ENCODE data around the gene TMEM259. TPM values are rescaled to one million over a fixed set of nuclear protein-coding genes. Genes with fewer than 3 reads are reported as not detected.
A peak's percentile ranks its signal among the peaks of the same experiment; 100 is the strongest.

Gene TMEM259
- total and polyA plus RNA-seq, 2 of the 13 experiments (the other 11 are each of a cell fraction or from before 2014, with no cell fraction given) = 64.7 to 164 TPM

DNA sequence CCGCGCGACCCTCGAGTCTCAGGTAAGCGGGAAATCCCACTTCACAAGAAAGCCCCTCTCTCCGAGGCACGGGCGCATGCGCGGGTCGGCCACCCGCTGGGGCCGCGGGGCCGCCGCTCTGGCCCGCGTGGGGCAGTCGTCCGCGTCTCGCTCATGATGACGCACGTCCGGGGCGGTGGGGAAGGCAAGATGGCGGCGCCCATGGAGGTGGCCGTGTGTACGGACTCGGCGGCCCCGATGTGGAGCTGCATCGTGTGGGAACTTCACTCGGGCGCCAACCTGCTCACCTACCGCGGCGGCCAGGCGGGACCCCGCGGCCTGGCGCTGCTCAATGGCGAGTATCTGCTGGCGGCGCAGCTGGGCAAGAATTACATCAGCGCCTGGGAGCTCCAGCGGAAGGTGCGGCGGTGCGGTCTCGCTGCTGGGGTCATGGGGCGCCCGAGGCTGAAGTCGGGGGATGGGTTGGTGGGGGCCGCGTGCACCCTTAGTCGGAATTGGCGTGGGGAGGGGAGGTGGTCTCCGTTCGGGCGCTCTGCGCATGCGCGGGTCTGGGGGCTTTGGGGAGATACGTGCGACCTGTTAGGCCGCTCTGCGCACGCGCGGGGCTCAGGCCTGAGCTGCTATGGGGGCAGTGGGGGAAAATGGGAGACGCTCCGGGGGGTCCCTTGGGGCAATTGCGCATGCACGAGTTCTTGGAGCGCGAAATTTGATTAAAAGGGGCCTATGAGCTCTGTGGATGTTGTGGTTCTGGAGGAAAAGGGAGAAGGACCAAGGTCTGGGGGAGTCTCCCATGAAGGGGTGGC, 36.6 kb downstream of the TMEM259 start, which contains the start of gene WDR18 (continued):
- no peak for TF ChIP-seq SYNCRIP (IDR thresholded peaks at IDR 0.05; ENCODE audit: insufficient read depth, low read depth, low read length)
- peak; percentile 76; the same call in 1 of the 2 replicates for TF ChIP-seq MXD4 (CRISPR knock-in tag; IDR thresholded peaks at IDR 0.05)
- peak; percentile 88; the same call in 1 of the 2 replicates for TF ChIP-seq KLF13 (CRISPR knock-in tag; IDR thresholded peaks at IDR 0.05)
- TF ChIP-seq ZBTB8A (CRISPR knock-in tag; IDR thresholded peaks at IDR 0.05; ENCODE audit: borderline replicate concordance, low read depth) = no peak
- TF ChIP-seq SIN3B (IDR thresholded peaks at IDR 0.05; ENCODE audit: low read length) = peak; percentile 89
- TF ChIP-seq HNF4G (IDR thresholded peaks at IDR 0.05; ENCODE audit: borderline replicate concordance, low read depth, low read length) = no peak
- no peak for TF ChIP-seq HNF4G (CRISPR knock-in tag; IDR thresholded peaks at IDR 0.05; ENCODE audit: borderline replicate concordance, low read depth)
- 0 out of 2 replicates have a peak, but pooled peaks have one; percentile 57 for TF ChIP-seq HES4 (CRISPR knock-in tag; IDR thresholded peaks at IDR 0.05; ENCODE audit: borderline replicate concordance)
- TF ChIP-seq ZNF446 (CRISPR knock-in tag; IDR thresholded peaks at IDR 0.05) = peak; percentile 77; the same call in 1 of the 2 replicates
- TF ChIP-seq GZF1 (CRISPR knock-in tag; IDR thresholded peaks at IDR 0.05) = 0 out of 2 replicates have a peak, but pooled peaks have one; percentile 20
- TF ChIP-seq ZNF660 (CRISPR knock-in tag; IDR thresholded peaks at IDR 0.05; ENCODE audit: borderline replicate concordance, low read depth) = no peak
- no peak for TF ChIP-seq MED13 (CRISPR knock-in tag; IDR thresholded peaks at IDR 0.05)
- TF ChIP-seq, protein P1, sequence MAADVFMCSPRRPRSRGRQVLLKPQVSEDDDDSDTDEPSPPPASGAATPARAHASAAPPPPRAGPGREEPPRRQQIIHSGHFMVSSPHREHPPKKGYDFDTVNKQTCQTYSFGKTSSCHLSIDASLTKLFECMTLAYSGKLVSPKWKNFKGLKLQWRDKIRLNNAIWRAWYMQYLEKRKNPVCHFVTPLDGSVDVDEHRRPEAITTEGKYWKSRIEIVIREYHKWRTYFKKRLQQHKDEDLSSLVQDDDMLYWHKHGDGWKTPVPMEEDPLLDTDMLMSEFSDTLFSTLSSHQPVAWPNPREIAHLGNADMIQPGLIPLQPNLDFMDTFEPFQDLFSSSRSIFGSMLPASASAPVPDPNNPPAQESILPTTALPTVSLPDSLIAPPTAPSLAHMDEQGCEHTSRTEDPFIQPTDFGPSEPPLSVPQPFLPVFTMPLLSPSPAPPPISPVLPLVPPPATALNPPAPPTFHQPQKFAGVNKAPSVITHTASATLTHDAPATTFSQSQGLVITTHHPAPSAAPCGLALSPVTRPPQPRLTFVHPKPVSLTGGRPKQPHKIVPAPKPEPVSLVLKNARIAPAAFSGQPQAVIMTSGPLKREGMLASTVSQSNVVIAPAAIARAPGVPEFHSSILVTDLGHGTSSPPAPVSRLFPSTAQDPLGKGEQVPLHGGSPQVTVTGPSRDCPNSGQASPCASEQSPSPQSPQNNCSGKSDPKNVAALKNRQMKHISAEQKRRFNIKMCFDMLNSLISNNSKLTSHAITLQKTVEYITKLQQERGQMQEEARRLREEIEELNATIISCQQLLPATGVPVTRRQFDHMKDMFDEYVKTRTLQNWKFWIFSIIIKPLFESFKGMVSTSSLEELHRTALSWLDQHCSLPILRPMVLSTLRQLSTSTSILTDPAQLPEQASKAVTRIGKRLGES (CRISPR knock-in tag; IDR thresholded peaks at IDR 0.05; ENCODE audit: borderline replicate concordance) = no peak
- peak; percentile 96 for TF ChIP-seq KAT8 (CRISPR knock-in tag; IDR thresholded peaks at IDR 0.05)
- peak; percentile 89 for TF ChIP-seq NR2C2 (CRISPR knock-in tag; IDR thresholded peaks at IDR 0.05; ENCODE audit: borderline replicate concordance)
- peak; percentile 69 to 77; a peak in 3 of 4 replicates for TF ChIP-seq POLR2A (IDR thresholded peaks at IDR 0.05; ENCODE audit: insufficient read depth in 1 of 2, low read depth in 2 of 2, low read length in 2 of 2)
- peak; percentile 46; the same call in 1 of the 2 replicates for TF ChIP-seq FOXA3 (CRISPR knock-in tag; IDR thresholded peaks at IDR 0.05)
- peak; percentile 49 for TF ChIP-seq CEBPG (CRISPR knock-in tag; IDR thresholded peaks at IDR 0.05)
- peak; percentile 83; the same call in 1 of the 2 replicates for TF ChIP-seq ZNF879 (CRISPR knock-in tag; IDR thresholded peaks at IDR 0.05)
- TF ChIP-seq ZNF619 (CRISPR knock-in tag; IDR thresholded peaks at IDR 0.05) = peak; percentile 69; the same call in 1 of the 2 replicates
- no peak for TF ChIP-seq ZNF841 (CRISPR knock-in tag; IDR thresholded peaks at IDR 0.05; ENCODE audit: borderline replicate concordance)
- TF ChIP-seq, protein P2, sequence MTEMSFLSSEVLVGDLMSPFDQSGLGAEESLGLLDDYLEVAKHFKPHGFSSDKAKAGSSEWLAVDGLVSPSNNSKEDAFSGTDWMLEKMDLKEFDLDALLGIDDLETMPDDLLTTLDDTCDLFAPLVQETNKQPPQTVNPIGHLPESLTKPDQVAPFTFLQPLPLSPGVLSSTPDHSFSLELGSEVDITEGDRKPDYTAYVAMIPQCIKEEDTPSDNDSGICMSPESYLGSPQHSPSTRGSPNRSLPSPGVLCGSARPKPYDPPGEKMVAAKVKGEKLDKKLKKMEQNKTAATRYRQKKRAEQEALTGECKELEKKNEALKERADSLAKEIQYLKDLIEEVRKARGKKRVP (CRISPR knock-in tag; IDR thresholded peaks at IDR 0.05) = peak in 1 of 2 experiments; percentile 84; a peak in 2 of 4 replicates
- TF ChIP-seq SAP130 (CRISPR knock-in tag; IDR thresholded peaks at IDR 0.05; ENCODE audit: low read depth) = peak; percentile 92

Measured in HepG2 (cell line).